Testis (tissue), 2 donors: Measurements from ENCODE around the gene TCF4.

Experiments
- POLR2A ChIP-seq: fragments of 450-650 bp; IDR thresholded peaks from one replicate; pipeline ENCODE4 v1.6.1; 2017; ENCODE audit warnings: antibody characterized with exemption, mild to moderate bottlenecking, moderate library complexity
- TF ChIP-seq, protein P1 (sequence below), 3 experiments: fragments of 450-650 bp in 2 of 3; fragments of 200-600 bp in 1 of 3; sonication (generic) in 1 of 3; IDR thresholded peaks; one replicate each; pipeline ENCODE4 v1.5.1; 2016 to 2019; ENCODE audit warnings: antibody characterized with exemption in 3 of 3, mild to moderate bottlenecking in 2 of 3, moderate library complexity in 1 of 3

DNA sequence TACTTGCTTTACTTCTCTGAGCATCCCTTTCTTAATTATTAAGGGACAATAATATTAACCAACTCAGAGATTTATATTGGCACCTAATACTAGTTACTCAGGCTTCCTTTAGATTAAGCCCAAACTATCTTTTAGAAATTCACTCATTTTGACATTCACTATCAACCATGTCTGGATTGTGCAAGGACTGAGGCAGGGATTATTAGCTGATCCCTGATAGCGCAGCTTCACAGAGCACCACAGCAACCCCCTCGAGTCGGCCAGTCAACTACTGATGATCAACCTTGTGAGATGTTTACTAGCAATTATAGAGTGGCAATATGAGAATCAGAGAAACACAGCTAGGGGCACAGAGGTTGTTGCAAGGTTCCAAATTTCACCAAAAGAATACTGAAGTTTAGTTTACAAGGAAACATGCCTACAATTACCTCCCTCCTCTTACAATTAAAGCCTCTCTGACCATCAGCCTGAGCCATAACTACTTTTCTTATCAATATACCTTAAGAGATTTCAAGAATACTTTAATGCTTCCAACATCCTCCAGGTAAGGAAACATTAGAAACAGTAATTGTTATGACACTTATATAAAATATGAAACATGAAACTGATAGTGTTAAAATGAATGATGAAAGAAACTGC, 191.6 kb downstream of the TCF4 start:
- TF ChIP-seq, protein P1, sequence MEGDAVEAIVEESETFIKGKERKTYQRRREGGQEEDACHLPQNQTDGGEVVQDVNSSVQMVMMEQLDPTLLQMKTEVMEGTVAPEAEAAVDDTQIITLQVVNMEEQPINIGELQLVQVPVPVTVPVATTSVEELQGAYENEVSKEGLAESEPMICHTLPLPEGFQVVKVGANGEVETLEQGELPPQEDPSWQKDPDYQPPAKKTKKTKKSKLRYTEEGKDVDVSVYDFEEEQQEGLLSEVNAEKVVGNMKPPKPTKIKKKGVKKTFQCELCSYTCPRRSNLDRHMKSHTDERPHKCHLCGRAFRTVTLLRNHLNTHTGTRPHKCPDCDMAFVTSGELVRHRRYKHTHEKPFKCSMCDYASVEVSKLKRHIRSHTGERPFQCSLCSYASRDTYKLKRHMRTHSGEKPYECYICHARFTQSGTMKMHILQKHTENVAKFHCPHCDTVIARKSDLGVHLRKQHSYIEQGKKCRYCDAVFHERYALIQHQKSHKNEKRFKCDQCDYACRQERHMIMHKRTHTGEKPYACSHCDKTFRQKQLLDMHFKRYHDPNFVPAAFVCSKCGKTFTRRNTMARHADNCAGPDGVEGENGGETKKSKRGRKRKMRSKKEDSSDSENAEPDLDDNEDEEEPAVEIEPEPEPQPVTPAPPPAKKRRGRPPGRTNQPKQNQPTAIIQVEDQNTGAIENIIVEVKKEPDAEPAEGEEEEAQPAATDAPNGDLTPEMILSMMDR (IDR thresholded peaks at IDR 0.05), result no peak
- TF ChIP-seq POLR2A, result no peak
